DND-41 (cell line): Measurements from ENCODE around the gene DENND11.

Experiments
- ATAC-seq: fragments of 200-7000 bp; cut with Tn5 transposase; 3 replicates; pipeline ENCODE4 v1.9.1; 2021; ENCODE audit warnings: low read depth; ENCODE audit not compliant: insufficient read depth
- DNase-seq: peaks from one replicate; pipeline ENCODE4 v3.0.0-alpha.2; 2020
- H2AFZ ChIP-seq: 2 replicates; pipeline ENCODE4 v1.6.0; 2012; ENCODE audit warnings: low read depth, low read length
- H3K27ac ChIP-seq: 2 replicates; pipeline ENCODE4 v1.5.1; 2012; ENCODE audit warnings: low read length, inconsistent platforms
- H3K27me3 ChIP-seq: fragments of 200-600 bp; sonication (generic); 2 replicates; pipeline ENCODE4 v1.6.0; 2012; ENCODE audit warnings: low read length, mild to moderate bottlenecking, inconsistent platforms; ENCODE audit not compliant: insufficient read depth, poor library complexity
- H3K36me3 ChIP-seq: 2 replicates; pipeline ENCODE4 v1.5.1; 2012; ENCODE audit warnings: low read length, inconsistent platforms; ENCODE audit not compliant: insufficient read depth
- H3K4me1 ChIP-seq: 2 replicates; pipeline ENCODE4 v1.5.1; 2012; ENCODE audit warnings: mild to moderate bottlenecking, low read length; ENCODE audit not compliant: insufficient read depth
- H3K4me2 ChIP-seq: 2 replicates; pipeline ENCODE4 v1.6.0; 2012; ENCODE audit warnings: mild to moderate bottlenecking, moderate library complexity, low read length, inconsistent platforms; ENCODE audit not compliant: insufficient read depth
- H3K4me3 ChIP-seq, 2 experiments: fragments of 200-600 bp in 1 of 2; shearing (Covaris generic) in 1 of 2; 2 replicates each; pipeline ENCODE4 v1.5.1; 2012 to 2016; ENCODE audit warnings: inconsistent platforms in 2 of 2, low read length in 2 of 2, mild to moderate bottlenecking in 2 of 2, low read depth in 1 of 2, moderate library complexity in 1 of 2
- H3K79me2 ChIP-seq: 2 replicates; pipeline ENCODE4 v1.6.0; 2012; ENCODE audit warnings: low read length, inconsistent platforms; ENCODE audit not compliant: insufficient read depth
- H3K9ac ChIP-seq: 2 replicates; pipeline ENCODE4 v1.6.0; 2012; ENCODE audit warnings: low read depth, mild to moderate bottlenecking, inconsistent platforms, low read length, moderate library complexity
- H3K9me3 ChIP-seq: 2 replicates; pipeline ENCODE4 v1.5.1; 2012; ENCODE audit warnings: low read length, moderate library complexity, mild to moderate bottlenecking, inconsistent platforms; ENCODE audit not compliant: insufficient read depth, severe bottlenecking
- H4K20me1 ChIP-seq: 2 replicates; pipeline ENCODE4 v1.6.0; 2012; ENCODE audit warnings: low read length; ENCODE audit not compliant: insufficient read depth
- CTCF ChIP-seq: IDR thresholded peaks from 2 replicates; pipeline ENCODE4 v1.5.1; 2012; ENCODE audit warnings: borderline replicate concordance, low read length, moderate library complexity, mild to moderate bottlenecking; ENCODE audit not compliant: poor library complexity, severe bottlenecking; ENCODE audit errors: extremely low read depth
- EZH2 ChIP-seq: IDR thresholded peaks from 3 replicates; pipeline ENCODE4 v1.6.1; 2012; ENCODE audit warnings: borderline replicate concordance, low read depth, mild to moderate bottlenecking, moderate library complexity, low read length, inconsistent platforms; ENCODE audit not compliant: severe bottlenecking

Gene DENND11

GRCh38 chr7:141652691-141653090, 49.3 kb downstream of the DENND11 start:
- Histone ChIP-seq H3K79me2 (no peaks in the 10 kb centered on the region), H3K27ac (no peak overlapping the region), H2AFZ (no peak overlapping the region), H3K27me3 (no peaks in the 10 kb centered on the region), H4K20me1 (no peaks in the 10 kb centered on the region), H3K4me1 (no peaks in the 10 kb centered on the region), H3K36me3 (peaks cover 54% of the 10 kb centered on the region), H3K9me3 (no peaks in the 10 kb centered on the region), H3K9ac (no peak overlapping the region), H3K4me3 (no peak overlapping the region), H3K4me2 (no peak overlapping the region)
- DNase-seq, result no peak
- ATAC-seq, result no peak
- TF ChIP-seq CTCF (no peak), EZH2 (no peak)
